Tongue (tissue), 2 donors: ENCODE measurements around the gene FUZ. TPM values are rescaled to one million over a fixed set of nuclear protein-coding genes. Genes with fewer than 3 reads are reported as not detected.

Experiments used
- DNase-seq: peaks from one replicate; pipeline ENCODE4 v3.0.0-alpha.2; 2015
- total RNA-seq: library from RNA; depleted of rRNA; stranded (reverse); fragments of >200 nt; gene quantifications from one replicate; pipeline ENCODE4 v1.2.3, GENCODE V29; 2014

Gene FUZ
- 25.7 TPM for total RNA-seq

DNA sequence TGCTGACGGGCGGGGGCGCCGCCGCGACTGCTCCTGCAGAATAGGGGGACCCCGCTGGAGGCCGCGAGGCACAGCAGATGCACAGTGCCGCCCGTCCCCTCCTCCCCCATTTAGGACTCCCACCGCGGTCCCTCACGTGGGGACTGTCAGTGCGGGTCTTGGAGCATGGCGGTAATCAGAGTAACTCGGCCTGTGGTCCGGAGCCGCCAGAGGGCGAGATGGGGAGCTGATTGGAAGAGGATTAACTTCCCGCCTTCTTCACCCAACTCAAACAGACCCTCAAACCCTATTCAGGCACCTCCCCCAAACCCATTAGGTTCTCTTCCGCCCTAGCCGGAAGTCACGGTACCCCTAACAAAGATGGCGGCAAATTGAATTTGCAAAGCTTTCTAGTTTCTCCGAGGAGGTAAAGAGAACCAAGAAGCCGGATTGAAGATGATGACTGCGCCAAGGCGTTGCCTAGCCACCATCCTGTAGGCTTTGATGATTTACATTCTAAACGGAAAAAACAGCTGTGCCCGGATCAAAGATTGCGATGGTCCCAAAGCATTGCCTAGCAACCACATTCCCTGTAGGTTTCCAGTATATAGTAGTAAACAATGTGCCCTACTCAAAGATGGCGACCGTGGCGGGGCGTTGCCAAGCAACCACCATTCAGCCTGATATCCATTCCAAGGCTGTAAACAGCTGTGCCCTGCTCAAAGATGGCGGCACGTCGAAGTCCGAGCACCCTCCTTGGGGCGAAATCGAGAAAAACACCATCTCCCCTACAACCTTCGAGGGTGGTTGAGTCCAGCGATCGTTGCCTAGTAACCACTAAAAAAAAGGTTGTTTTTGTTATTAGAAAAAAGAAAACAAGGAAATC lies at the start of gene FUZ:
Gene FUZ (minus strand): TSS at position 296 of the 865 bp plus-strand sequence. CDS start 186 bp downstream, at position 110.
- DNase-seq: peak; percentile 99

- no peak for DNase-seq
Observed at GRCh38 chr19:49862391-49863253, 49.5 kb upstream of the FUZ start.

GRCh38 chr19:49861541-49862378 lies 48.7 kb upstream of the FUZ start:
- DNase-seq: no peak

DNA sequence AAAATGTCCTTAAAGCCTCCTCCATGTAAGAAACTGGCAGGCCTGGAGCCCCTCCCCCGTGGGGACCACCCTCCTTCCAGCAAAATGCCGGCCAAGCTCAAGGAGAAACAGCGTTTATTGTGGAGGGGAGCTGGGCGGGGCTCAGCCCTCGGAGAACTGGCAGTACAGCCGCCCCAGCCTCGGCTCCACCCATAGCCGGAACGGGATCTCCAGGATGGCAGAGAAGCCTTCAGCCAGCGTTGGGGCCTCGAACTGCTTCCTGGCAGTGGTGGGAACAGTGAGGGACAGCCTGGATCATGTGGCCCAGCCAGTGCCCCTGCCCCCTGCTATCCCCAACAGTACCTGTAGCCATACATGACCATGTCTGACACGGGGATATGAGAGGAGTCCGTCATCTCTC lies 48.0 kb upstream of the FUZ start:
- peak; percentile 76 for DNase-seq

- no peak for DNase-seq
Observed at GRCh38 chr19:49860336-49861102, 47.4 kb upstream of the FUZ start.

DNA sequence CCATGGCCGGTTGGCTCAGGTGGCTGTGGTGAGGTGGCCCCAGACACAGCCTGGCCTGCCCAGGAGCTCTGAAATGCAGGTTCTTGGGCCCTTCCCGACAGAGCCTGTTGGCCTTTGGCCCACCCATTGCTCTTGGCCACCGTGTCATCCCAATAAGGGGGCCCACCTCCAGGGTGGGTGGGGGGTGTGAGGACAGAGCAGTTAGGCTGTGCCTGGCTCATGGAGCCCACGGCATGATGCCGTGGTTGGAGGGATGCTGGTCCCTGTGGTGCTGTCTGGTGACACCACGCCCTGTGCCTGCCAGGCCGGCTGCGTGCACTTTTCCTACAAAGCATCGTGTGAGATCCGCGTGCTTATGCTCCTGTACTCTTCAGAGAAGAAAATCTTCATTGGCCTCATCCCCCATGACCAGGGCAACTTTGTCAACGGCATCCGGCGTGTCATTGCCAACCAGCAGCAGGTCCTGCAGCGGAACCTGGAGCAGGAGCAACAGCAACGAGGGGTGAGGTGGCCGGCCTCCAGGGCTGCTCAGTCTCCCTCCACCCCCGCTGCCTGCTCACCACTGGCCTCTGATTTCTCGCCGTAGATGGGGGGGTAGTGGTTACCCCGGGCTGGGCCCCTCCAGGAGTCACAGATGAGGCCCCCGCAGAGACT lies 46.7 kb upstream of the FUZ start:
- DNase-seq: no peak

- DNase-seq: no peak
Observed at GRCh38 chr19:49858088-49858985, 45.2 kb upstream of the FUZ start.

DNA sequence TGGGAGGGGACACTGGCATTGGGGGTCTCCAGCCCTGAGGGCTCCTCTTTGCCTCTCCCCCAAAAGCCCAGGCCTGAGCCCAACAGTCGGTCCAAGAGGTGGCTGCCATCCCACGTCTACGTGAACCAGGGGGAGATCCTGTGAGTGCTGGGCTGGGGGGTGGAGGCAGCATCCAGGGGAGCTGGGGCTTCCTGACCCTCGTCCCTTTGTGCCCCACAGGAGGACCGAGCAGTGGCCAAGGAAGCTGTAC lies 44.7 kb upstream of the FUZ start:
- no peak for DNase-seq

DNA sequence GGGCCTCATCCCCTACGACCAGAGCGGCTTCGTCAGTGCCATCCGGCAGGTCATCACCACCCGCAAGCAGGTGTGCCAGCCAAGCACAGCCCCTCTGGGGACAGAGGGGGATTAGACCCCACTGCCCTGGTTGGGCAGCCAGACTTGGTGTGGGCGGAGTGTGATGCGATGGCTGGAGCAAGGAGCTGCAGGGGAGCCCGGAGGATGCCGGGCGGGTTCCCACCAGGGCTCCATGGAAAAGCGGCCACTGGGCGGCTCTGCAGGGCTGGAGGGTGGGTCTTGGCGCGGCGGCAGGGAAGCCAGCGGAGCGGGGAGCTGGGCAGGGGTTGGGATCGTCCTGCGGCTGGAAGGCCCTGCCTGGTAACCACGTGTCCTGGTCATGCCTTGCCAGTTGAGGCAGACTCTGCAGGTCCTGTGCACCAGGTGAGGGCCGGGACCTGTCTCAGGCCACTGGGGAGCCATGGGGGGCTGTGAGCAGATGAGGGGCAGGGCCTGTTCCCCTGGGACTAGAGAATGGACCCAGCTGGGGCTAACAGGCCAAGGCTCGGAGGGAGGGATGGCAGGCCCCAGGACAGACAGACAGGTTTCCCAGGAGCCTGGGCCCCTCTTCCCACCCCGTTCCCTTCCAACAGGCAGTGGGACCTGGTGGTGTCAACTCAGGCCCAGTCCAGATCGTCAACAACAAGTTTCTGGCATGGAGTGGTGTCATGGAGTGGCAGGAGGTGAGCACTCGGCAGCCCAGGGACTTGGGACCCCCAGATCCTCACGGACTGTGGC lies 44.2 kb upstream of the FUZ start:
- DNase-seq: no peak

DNA sequence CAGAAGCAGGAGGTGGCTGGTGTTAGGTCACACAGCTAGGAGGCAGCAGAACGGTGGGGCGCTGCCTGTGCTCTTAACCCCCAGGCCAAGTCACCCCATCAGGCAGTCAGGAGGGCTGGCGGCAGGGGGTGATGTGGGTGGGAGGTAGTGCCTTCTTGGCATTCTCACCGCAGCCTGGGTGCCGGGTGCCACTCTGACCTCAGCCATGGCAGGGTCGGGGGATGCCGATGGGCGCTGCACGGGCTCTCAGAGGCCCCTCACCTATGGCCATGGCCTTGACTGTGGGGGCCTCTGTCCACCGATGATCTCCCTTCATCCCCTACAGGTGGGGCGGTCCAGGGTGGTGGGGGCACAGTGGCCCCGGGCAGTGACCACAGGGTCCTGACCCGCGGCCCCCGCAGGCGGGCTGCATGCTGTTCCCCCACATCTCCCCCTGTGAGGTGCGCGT lies 43.5 kb upstream of the FUZ start:
- DNase-seq: no peak

DNA sequence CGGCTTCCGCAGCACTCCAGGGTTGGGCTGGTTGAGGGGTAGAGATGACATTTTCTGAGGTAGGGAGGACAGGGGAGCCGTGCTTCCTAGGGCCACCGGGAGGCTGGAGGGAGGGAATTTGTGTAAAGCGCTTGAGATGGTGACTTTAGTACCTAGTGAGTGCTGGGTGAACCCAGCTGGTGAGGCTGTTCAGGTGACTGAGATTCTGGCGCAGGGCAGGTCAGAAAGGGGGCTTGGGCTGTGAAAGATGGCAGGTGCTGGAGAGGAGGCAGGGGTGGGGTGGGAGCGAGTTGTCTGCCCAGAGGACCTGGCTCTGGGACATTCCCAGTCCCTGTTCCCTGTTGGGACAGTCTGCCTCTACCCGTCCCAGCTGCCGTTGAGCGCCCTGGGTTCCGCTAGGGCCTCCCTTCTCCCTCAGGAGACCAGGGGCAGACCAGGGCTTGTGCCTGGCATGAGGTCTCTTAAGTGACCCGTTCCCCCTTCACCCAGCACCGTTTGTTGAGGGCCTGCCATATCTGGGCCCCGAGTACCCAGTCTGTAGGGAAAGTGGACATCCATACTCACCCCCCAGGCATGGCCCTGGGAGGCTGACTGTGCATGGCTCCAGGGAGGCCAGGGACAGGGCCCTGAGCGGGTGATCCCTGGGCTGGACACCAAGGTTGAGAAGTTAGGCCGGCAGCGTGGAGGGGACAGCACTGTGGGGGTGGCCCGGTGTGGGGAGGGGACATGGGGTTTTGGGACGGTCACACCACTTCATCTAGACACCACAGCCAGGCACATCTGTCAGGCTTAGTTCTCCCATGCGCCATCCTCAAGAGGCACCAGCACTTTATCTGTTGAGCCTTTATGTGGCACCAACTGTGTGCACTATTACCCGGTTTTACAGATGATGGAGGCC lies 42.8 kb upstream of the FUZ start:
- no peak for DNase-seq

- DNase-seq: no peak
Observed at GRCh38 chr19:49855277-49855675, 42.2 kb upstream of the FUZ start.

GRCh38 chr19:49854378-49855263 lies 41.5 kb upstream of the FUZ start:
- DNase-seq: peak; percentile 44

GRCh38 chr19:49853852-49854377 lies 40.8 kb upstream of the FUZ start:
- no peak for DNase-seq

DNA sequence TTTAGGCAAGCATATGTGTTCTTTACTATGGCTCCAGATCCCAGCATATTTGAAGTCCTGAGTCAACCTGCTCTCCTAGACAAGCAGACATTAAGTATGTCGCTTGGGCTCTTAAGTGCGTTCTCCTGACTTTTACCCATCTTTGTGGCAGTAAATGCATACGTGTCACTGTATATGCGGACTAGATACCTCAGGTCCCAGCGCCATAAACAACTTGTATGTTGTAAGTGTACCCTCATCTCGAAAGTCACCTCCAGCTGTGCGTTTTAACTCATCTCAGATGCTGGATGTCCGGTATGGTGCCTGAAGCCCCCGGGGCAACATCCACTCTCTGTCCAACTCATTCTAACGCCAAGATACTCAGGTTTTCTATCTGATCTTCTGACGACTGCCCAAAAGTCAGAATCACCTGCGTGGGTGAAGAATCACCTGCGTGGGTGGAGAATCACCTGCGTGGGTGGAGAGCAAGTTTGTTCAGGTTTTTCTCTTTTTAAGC lies 39.6 kb upstream of the FUZ start:
- DNase-seq: no peak

GRCh38 chr19:49851456-49852259 lies 38.6 kb upstream of the FUZ start:
- peak; percentile 78 for DNase-seq
